Keratinocyte (primary cell): Measurements from ENCODE around the gene EPHB2. TPM values are rescaled to one million over a fixed set of nuclear protein-coding genes. Genes with fewer than 3 reads are reported as not detected.

ENCODE experiments used
- DNase-seq: peaks from one replicate; pipeline ENCODE4 v3.0.0-alpha.2; 2011; ENCODE audit warnings: low read depth, missing footprints, low spot score
- FAIRE-seq: peaks from 2 replicates; lab custom pipeline; 2011; peaks lifted over from hg19 to GRCh38; lab: Jason Lieb, UNC
- H2AFZ ChIP-seq: 2 replicates; pipeline ENCODE4 v1.6.0; 2012; ENCODE audit warnings: low read length, control low read depth, inconsistent platforms; ENCODE audit not compliant: control insufficient read depth
- H3K27ac ChIP-seq: 2 replicates; pipeline ENCODE4 v1.5.1; 2011; ENCODE audit warnings: low read length; ENCODE audit not compliant: control insufficient read depth, insufficient read depth
- H3K27me3 ChIP-seq: 3 replicates; pipeline ENCODE4 v1.6.0; 2011; ENCODE audit warnings: low read length; ENCODE audit not compliant: control insufficient read depth, insufficient read depth; ENCODE audit errors: extremely low read depth
- H3K36me3 ChIP-seq, 2 experiments: 2 replicates in 1 of 2; 3 replicates in 1 of 2; pipeline ENCODE4 v1.5.1; 2011; ENCODE audit warnings: low read length in 2 of 2, mild to moderate bottlenecking in 1 of 2; ENCODE audit not compliant: control insufficient read depth in 2 of 2, insufficient read depth in 2 of 2; ENCODE audit errors: extremely low read depth in 1 of 2
- H3K4me1 ChIP-seq: 3 replicates; pipeline ENCODE4 v1.5.1; 2011; ENCODE audit warnings: low read length; ENCODE audit not compliant: control insufficient read depth, insufficient read depth; ENCODE audit errors: extremely low read depth
- H3K4me2 ChIP-seq: 3 replicates; pipeline ENCODE4 v1.6.0; 2011; ENCODE audit warnings: low read depth, low read length; ENCODE audit not compliant: control insufficient read depth, insufficient read depth; ENCODE audit errors: extremely low read depth
- H3K4me3 ChIP-seq, 3 experiments: fragments of 200-600 bp in 1 of 3; sonication (generic) in 1 of 3; 2 replicates in 2 of 3; 3 replicates in 1 of 3; pipeline ENCODE4 v1.5.1; 2011 to 2016; ENCODE audit warnings: low read length in 3 of 3, mild to moderate bottlenecking in 3 of 3, control low read depth in 2 of 3, inconsistent platforms in 1 of 3, low read depth in 1 of 3, mixed read lengths in 1 of 3, mixed run types in 1 of 3, moderate library complexity in 1 of 3; ENCODE audit not compliant: control insufficient read depth in 2 of 3, insufficient read depth in 2 of 3; ENCODE audit errors: extremely low read depth in 1 of 3
- H3K79me2 ChIP-seq: 2 replicates; pipeline ENCODE4 v1.6.0; 2012; ENCODE audit warnings: low read length; ENCODE audit not compliant: control insufficient read depth, insufficient read depth
- H3K9ac ChIP-seq: 3 replicates; pipeline ENCODE4 v1.6.0; 2011; ENCODE audit warnings: low read length; ENCODE audit not compliant: control insufficient read depth, insufficient read depth; ENCODE audit errors: extremely low read depth
- H3K9me1 ChIP-seq: 3 replicates; pipeline ENCODE4 v1.6.0; 2011; ENCODE audit warnings: low read length; ENCODE audit not compliant: control insufficient read depth, insufficient read depth; ENCODE audit errors: extremely low read depth
- H3K9me3 ChIP-seq: 2 replicates; pipeline ENCODE4 v1.5.1; 2012; ENCODE audit warnings: low read depth, low read length; ENCODE audit not compliant: control insufficient read depth
- H4K20me1 ChIP-seq: 3 replicates; pipeline ENCODE4 v1.6.0; 2011; ENCODE audit warnings: low read length; ENCODE audit not compliant: control insufficient read depth, insufficient read depth; ENCODE audit errors: extremely low read depth
- CTCF ChIP-seq, 3 experiments: IDR thresholded peaks in 1 of 3; conservative IDR thresholded peaks in 1 of 3; optimal IDR thresholded peaks in 1 of 3; 2 replicates in 2 of 3; 3 replicates in 1 of 3; pipeline versions ENCODE3 to v1.5.1; 2011; ENCODE audit warnings: low read length in 3 of 3, mild to moderate bottlenecking in 3 of 3, moderate library complexity in 2 of 3, control low read depth in 1 of 3, inconsistent platforms in 1 of 3; ENCODE audit not compliant: insufficient read depth in 2 of 3; ENCODE audit errors: extremely low read depth in 1 of 3
- EZH2 ChIP-seq: IDR thresholded peaks from one replicate; pipeline ENCODE4 v1.6.1; 2012; ENCODE audit warnings: inconsistent platforms, mild to moderate bottlenecking, low read length, moderate library complexity
- dilution Hi-C: fragments of 300-500 bp; cut with MboI; formaldehyde crosslinking; loops from one replicate; pipeline ENCODE4 v1.7.0; 2020; ENCODE audit warnings: low sequenced_read_pairs; ENCODE audit not compliant: extremely low pct_ligation_motif_present
- polyA plus RNA-seq, 5 experiments: library from polyadenylated mRNA; depleted of rRNA in 3 of 5; stranded (reverse) in 3 of 5; stranded (forward) in 1 of 5; unstranded in 1 of 5; fragments of >200 nt; gene quantifications; 1 replicate in 1 of 5; 2 replicates in 3 of 5; 3 replicates in 1 of 5; pipeline versions ENCODE4 v1.2.1 to v1.2.3, GENCODE V29; 2011 to 2012; ENCODE audit warnings: missing spikeins in 2 of 5, low read depth in 1 of 5, low replicate concordance in 1 of 5

The EPHB2 gene
- polyA plus RNA-seq, 1 donor (not counting 4 experiments of a cell fraction or from before 2014, with no cell fraction given) = 0.10 TPM

DNA sequence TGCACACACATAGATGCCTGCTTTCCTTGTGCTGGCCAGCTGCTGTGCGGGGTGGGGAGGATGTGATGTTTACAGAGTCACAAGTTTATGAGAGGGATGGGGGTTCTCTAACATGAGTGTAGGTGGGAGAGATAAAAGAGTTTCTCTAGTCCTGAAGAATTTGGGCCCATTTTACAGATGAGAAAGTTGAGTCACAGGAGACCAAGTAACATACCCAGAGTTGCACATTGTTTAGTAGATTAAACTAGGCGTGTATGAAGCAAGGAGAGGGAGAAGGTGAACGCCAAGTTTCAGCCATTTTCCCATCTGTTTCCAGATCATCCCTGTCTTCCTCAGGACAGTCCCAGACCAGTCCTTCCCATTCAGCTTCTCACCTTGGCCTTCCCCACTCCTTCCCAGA, 126.7 kb downstream of the EPHB2 start:
- H3K4me2 ChIP-seq = no peak overlapping the region
- no peak overlapping the region for H3K4me3 ChIP-seq
- no peaks in the 10 kb centered on the region for H4K20me1 ChIP-seq
- no peaks in the 10 kb centered on the region for H3K79me2 ChIP-seq
- H3K36me3 ChIP-seq = no peaks in the 10 kb centered on the region
- H3K9me3 ChIP-seq = no peaks in the 10 kb centered on the region
- dilution Hi-C loops = no loop called here
- H3K27ac ChIP-seq = no peak overlapping the region
- DNase-seq = no peak
- H3K9ac ChIP-seq = no peak overlapping the region
- no peak overlapping the region for H2AFZ ChIP-seq
- FAIRE-seq = no peak
- TF ChIP-seq EZH2 (no peak), CTCF (optimal IDR thresholded peaks at IDR 0.05 in 1 of 3, IDR thresholded peaks at IDR 0.05 in 1 of 3, conservative IDR thresholded peaks at IDR 0.05 in 1 of 3; ENCODE audit: extremely low read depth in 1 of 3, insufficient read depth in 2 of 3, low read length in 3 of 3) (no peak)
- H3K4me1 ChIP-seq = peaks cover 7% of the 10 kb centered on the region
- no peaks in the 10 kb centered on the region for H3K9me1 ChIP-seq
- peaks cover 14% of the 10 kb centered on the region for H3K27me3 ChIP-seq

- H3K27ac ChIP-seq = no peak overlapping the region
- no peaks in the 10 kb centered on the region for H3K9me3 ChIP-seq
- H3K36me3 ChIP-seq = no peaks in the 10 kb centered on the region
- no peaks in the 10 kb centered on the region for H4K20me1 ChIP-seq
- no peaks in the 10 kb centered on the region for H3K79me2 ChIP-seq
- no peak overlapping the region for H2AFZ ChIP-seq
- FAIRE-seq (no peak), DNase-seq (no peak)
- dilution Hi-C loops = no loop called here
- TF ChIP-seq CTCF (optimal IDR thresholded peaks at IDR 0.05 in 1 of 3, IDR thresholded peaks at IDR 0.05 in 1 of 3, conservative IDR thresholded peaks at IDR 0.05 in 1 of 3; ENCODE audit: extremely low read depth in 1 of 3, insufficient read depth in 2 of 3, low read length in 3 of 3) = no peak
- no peak for TF ChIP-seq EZH2
- no peak overlapping the region for H3K4me2 ChIP-seq
- no peak overlapping the region for H3K4me3 ChIP-seq
- H3K9ac ChIP-seq = no peak overlapping the region
- peaks cover 22% of the 10 kb centered on the region for H3K27me3 ChIP-seq
- H3K9me1 ChIP-seq = no peaks in the 10 kb centered on the region
- no peaks in the 10 kb centered on the region for H3K4me1 ChIP-seq
Measured at GRCh38 chr1:22838965-22839364, 128.3 kb downstream of the EPHB2 start.
